ENCODE data around the gene GALNT18. TPM values are rescaled to one million over a fixed set of nuclear protein-coding genes. Genes with fewer than 3 reads are reported as not detected.

GALNT18 gene
- total RNA-seq, 1 experiment from 2014 or later: 14.1 TPM

GRCh38 chr11:11312738-11313137 is 309.1 kb downstream of the GALNT18 start:
- ChIA-PET POLR2A (no interaction called here), CTCF (interaction anchor here (0.8 kb wide), 1 partner anchor 362 kb away, joined by 3 read pairs; no protein-coding TSS in a partner anchor)
- no peaks in the 10 kb centered on the region for H3K4me1 Mint-ChIP-seq (ENCODE audit: insufficient read depth, unreplicated experiment)
- no peaks in the 10 kb centered on the region for H3K9me3 Mint-ChIP-seq (ENCODE audit: unreplicated experiment)
- no TSS peak for BruUV-seq (replicated peaks)
- H3K27ac Mint-ChIP-seq (ENCODE audit: low read depth, unreplicated experiment): no peak overlapping the region
- no peak for TF ChIP-seq CTCF (IDR thresholded peaks at IDR 0.05; ENCODE audit: unreplicated experiment)
- no peaks in the 10 kb centered on the region for H3K27me3 Mint-ChIP-seq (ENCODE audit: insufficient read depth, unreplicated experiment)
- DNase-seq (ENCODE audit: unreplicated experiment): no peak
- H3K36me3 Mint-ChIP-seq (ENCODE audit: insufficient read depth, unreplicated experiment): no peaks in the 10 kb centered on the region
- H3K4me3 Mint-ChIP-seq (ENCODE audit: unreplicated experiment): no peak overlapping the region
- intact Hi-C loops (cut with micrococcal nuclease): no loop called here

GRCh38 chr11:11311169-11311568 is 310.6 kb downstream of the GALNT18 start:
- Mint-ChIP-seq H3K4me3 (ENCODE audit: unreplicated experiment) (no peak overlapping the region), H3K9me3 (ENCODE audit: unreplicated experiment) (no peaks in the 10 kb centered on the region), H3K36me3 (ENCODE audit: insufficient read depth, unreplicated experiment) (no peaks in the 10 kb centered on the region), H3K4me1 (ENCODE audit: insufficient read depth, unreplicated experiment) (no peaks in the 10 kb centered on the region), H3K27ac (ENCODE audit: low read depth, unreplicated experiment) (no peak overlapping the region), H3K27me3 (ENCODE audit: insufficient read depth, unreplicated experiment) (no peaks in the 10 kb centered on the region)
- CTCF ChIA-PET: interaction anchor here (0.6 to 0.7 kb wide), 2 partner anchors 15 to 274 kb away, joined by 3 read pairs; no protein-coding TSS in a partner anchor
- no TSS peak for BruUV-seq (replicated peaks)
- POLR2A ChIA-PET: no interaction called here
- no peak for DNase-seq (ENCODE audit: unreplicated experiment)
- intact Hi-C loops (cut with micrococcal nuclease): no loop called here
- TF ChIP-seq CTCF (IDR thresholded peaks at IDR 0.05; ENCODE audit: unreplicated experiment): no peak

DNA sequence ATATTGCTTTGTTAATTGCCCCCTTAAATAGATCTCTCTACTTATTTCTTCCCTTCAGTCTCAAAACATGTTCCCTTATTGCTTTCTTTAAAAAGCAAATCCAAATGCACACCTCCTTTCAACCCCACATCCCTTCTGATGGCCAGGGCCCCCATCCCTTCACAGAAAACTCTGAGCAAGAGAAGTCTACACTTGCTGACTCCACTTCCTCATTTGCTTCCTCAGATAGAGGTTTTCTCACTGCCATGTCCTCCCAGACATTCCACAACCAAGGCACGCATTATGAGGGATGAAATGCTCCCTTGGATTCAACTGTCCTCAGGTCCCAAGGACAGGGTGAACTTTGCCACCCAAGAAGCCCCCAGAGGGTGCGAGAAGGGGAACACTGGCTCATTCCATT is 311.9 kb downstream of the GALNT18 start:
- Mint-ChIP-seq H3K27ac (ENCODE audit: low read depth, unreplicated experiment) (no peak overlapping the region), H3K4me3 (ENCODE audit: unreplicated experiment) (no peak overlapping the region), H3K9me3 (ENCODE audit: unreplicated experiment) (no peaks in the 10 kb centered on the region), H3K36me3 (ENCODE audit: insufficient read depth, unreplicated experiment) (no peaks in the 10 kb centered on the region), H3K4me1 (ENCODE audit: insufficient read depth, unreplicated experiment) (no peaks in the 10 kb centered on the region), H3K27me3 (ENCODE audit: insufficient read depth, unreplicated experiment) (no peaks in the 10 kb centered on the region)
- intact Hi-C loops (cut with micrococcal nuclease): no loop called here
- ChIA-PET CTCF (no interaction called here), POLR2A (no interaction called here)
- no peak for TF ChIP-seq CTCF (IDR thresholded peaks at IDR 0.05; ENCODE audit: unreplicated experiment)
- DNase-seq (ENCODE audit: unreplicated experiment): no peak
- BruUV-seq (replicated peaks): no TSS peak

GRCh38 chr11:11308249-11308648 is 313.6 kb downstream of the GALNT18 start:
- no peak overlapping the region for H3K27ac Mint-ChIP-seq (ENCODE audit: low read depth, unreplicated experiment)
- no peaks in the 10 kb centered on the region for H3K27me3 Mint-ChIP-seq (ENCODE audit: insufficient read depth, unreplicated experiment)
- no TSS peak for BruUV-seq (replicated peaks)
- DNase-seq (ENCODE audit: unreplicated experiment): no peak
- TF ChIP-seq CTCF (IDR thresholded peaks at IDR 0.05; ENCODE audit: unreplicated experiment): no peak
- H3K4me1 Mint-ChIP-seq (ENCODE audit: insufficient read depth, unreplicated experiment): no peaks in the 10 kb centered on the region
- no peaks in the 10 kb centered on the region for H3K36me3 Mint-ChIP-seq (ENCODE audit: insufficient read depth, unreplicated experiment)
- ChIA-PET CTCF (no interaction called here), POLR2A (no interaction called here)
- intact Hi-C loops (cut with micrococcal nuclease): no loop called here
- no peaks in the 10 kb centered on the region for H3K9me3 Mint-ChIP-seq (ENCODE audit: unreplicated experiment)
- H3K4me3 Mint-ChIP-seq (ENCODE audit: unreplicated experiment): no peak overlapping the region

Data from MCF 10A (cell line).